HepG2 (cell line): ENCODE data around the gene PSMD8. TPM values are rescaled to one million over a fixed set of nuclear protein-coding genes. Genes with fewer than 3 reads are reported as not detected.

ENCODE experiments used
- ARHGAP35 ChIP-seq: sonication (generic); formaldehyde crosslinking; IDR thresholded peaks from 2 replicates; pipeline ENCODE4 v1.9.0; 2022; ENCODE audit warnings: mild to moderate bottlenecking, inconsistent platforms, moderate library complexity, missing genetic modification reagents, borderline replicate concordance
- CBX5 ChIP-seq: sonication (generic); formaldehyde crosslinking; IDR thresholded peaks from 2 replicates; pipeline ENCODE4 v1.4.0; 2020; ENCODE audit warnings: missing genetic modification reagents, borderline replicate concordance
- CCAR2 ChIP-seq: fragments of 200-400 bp; formaldehyde crosslinking; optimal IDR thresholded peaks from 2 replicates; pipeline ENCODE3; 2018; ENCODE audit warnings: low read depth, mild to moderate bottlenecking, low read length, moderate library complexity
- FOXA3 ChIP-seq: IDR thresholded peaks from 2 replicates; pipeline ENCODE4 v1.6.1; 2016; ENCODE audit warnings: missing genetic modification reagents, missing compliant biosample characterization
- FOXP1 ChIP-seq, 2 experiments: fragments of 450-650 bp in 1 of 2; IDR thresholded peaks; 2 replicates each; pipeline ENCODE4 v1.6.1; 2017 to 2018; ENCODE audit warnings: antibody characterized with exemption in 1 of 2
- IKZF1 ChIP-seq: fragments of 450-650 bp; IDR thresholded peaks from 2 replicates; pipeline ENCODE4 v1.7.1; 2016
- KAT7 ChIP-seq: IDR thresholded peaks from 2 replicates; pipeline ENCODE4 v1.6.1; 2018; ENCODE audit warnings: borderline replicate concordance, missing compliant biosample characterization
- MLLT10 ChIP-seq: sonication (generic); formaldehyde crosslinking; IDR thresholded peaks from 2 replicates; pipeline ENCODE4 v1.4.0; 2020; ENCODE audit warnings: missing genetic modification reagents
- PHB2 ChIP-seq: fragments of 450-650 bp; IDR thresholded peaks from 2 replicates; pipeline ENCODE4 v1.6.1; 2018; ENCODE audit not compliant: partially characterized antibody
- SIX1 ChIP-seq: sonication (generic); formaldehyde crosslinking; IDR thresholded peaks from 2 replicates; pipeline ENCODE4 v1.4.0; 2020; ENCODE audit warnings: missing genetic modification reagents, borderline replicate concordance
- SMYD3 ChIP-seq: sonication (generic); formaldehyde crosslinking; IDR thresholded peaks from 2 replicates; pipeline ENCODE4 v1.8.1; 2023; ENCODE audit warnings: mild to moderate bottlenecking, missing genetic modification reagents
- SOX5 ChIP-seq: IDR thresholded peaks from 2 replicates; pipeline ENCODE4 v1.6.1; 2016; ENCODE audit warnings: borderline replicate concordance
- ZBTB7B ChIP-seq: sonication (generic); formaldehyde crosslinking; IDR thresholded peaks from 2 replicates; pipeline ENCODE4 v1.4.0; 2020; ENCODE audit warnings: missing genetic modification reagents
- ZFP36L2 ChIP-seq: sonication (generic); formaldehyde crosslinking; IDR thresholded peaks from 2 replicates; pipeline ENCODE4 v1.4.0; 2020; ENCODE audit warnings: missing genetic modification reagents
- ZNF143 ChIP-seq: sonication (generic); formaldehyde crosslinking; IDR thresholded peaks from 2 replicates; pipeline ENCODE4 v1.4.0; 2020; ENCODE audit warnings: missing genetic modification reagents
- ZNF251 ChIP-seq: sonication (generic); formaldehyde crosslinking; IDR thresholded peaks from 2 replicates; pipeline ENCODE4 v1.9.0; 2021; ENCODE audit warnings: mild to moderate bottlenecking, missing genetic modification reagents
- ZNF333 ChIP-seq: sonication (generic); formaldehyde crosslinking; IDR thresholded peaks from 2 replicates; pipeline ENCODE4 v1.4.0; 2020; ENCODE audit warnings: mild to moderate bottlenecking, missing genetic modification reagents, borderline replicate concordance
- ZNF792 ChIP-seq: IDR thresholded peaks from 2 replicates; pipeline ENCODE4 v1.6.1; 2016
- ZSCAN20 ChIP-seq: sonication (generic); formaldehyde crosslinking; IDR thresholded peaks from 2 replicates; pipeline ENCODE4 v1.4.0; 2020; ENCODE audit warnings: missing genetic modification reagents, mild to moderate bottlenecking, borderline replicate concordance
- polyA plus RNA-seq, 8 experiments: library from polyadenylated mRNA; depleted of rRNA in 3 of 8; stranded (reverse) in 7 of 8; unstranded in 1 of 8; fragments of >200 nt; fragmentation: Illumina TruSeq in 4 of 8; extraction: Trizol in 4 of 8; gene quantifications; 2 replicates each; pipeline versions ENCODE4 v1.2.1 to v1.2.3, GENCODE V29; 2011 to 2016; ENCODE audit warnings: low read depth in 4 of 8, missing spikeins in 1 of 8, mixed read lengths in 1 of 8; ENCODE audit not compliant: insufficient read depth in 1 of 8
- total RNA-seq, 5 experiments: library from RNA; depleted of rRNA; stranded (reverse); fragments of >200 nt; fragmentation: Illumina TruSeq; extraction: Trizol; gene quantifications; 2 replicates each; pipeline ENCODE4 v1.2.3, GENCODE V29; 2016; ENCODE audit warnings: low read depth in 1 of 5
- TF ChIP-seq, protein P1 (sequence below): sonication (generic); formaldehyde crosslinking; IDR thresholded peaks from 2 replicates; pipeline ENCODE4 v1.4.0; 2020; ENCODE audit warnings: mild to moderate bottlenecking, missing genetic modification reagents, borderline replicate concordance
- TF ChIP-seq, protein P2 (sequence below): sonication (generic); formaldehyde crosslinking; conservative IDR thresholded peaks from 2 replicates; pipeline ENCODE4 v1.4.0; 2020; ENCODE audit warnings: missing genetic modification reagents
- TF ChIP-seq, protein P3 (sequence below): sonication (generic); formaldehyde crosslinking; IDR thresholded peaks from 2 replicates; pipeline ENCODE4 v1.9.0; 2021; ENCODE audit warnings: missing genetic modification reagents, borderline replicate concordance
- TF ChIP-seq, protein P4 (sequence below): sonication (generic); formaldehyde crosslinking; IDR thresholded peaks from 2 replicates; pipeline ENCODE4 v1.9.0; 2022; ENCODE audit warnings: low read depth, missing genetic modification reagents

Gene PSMD8
- total and polyA plus RNA-seq, 2 of the 13 experiments (the other 11 are each of a cell fraction or from before 2014, with no cell fraction given), result 162 to 296 TPM

DNA sequence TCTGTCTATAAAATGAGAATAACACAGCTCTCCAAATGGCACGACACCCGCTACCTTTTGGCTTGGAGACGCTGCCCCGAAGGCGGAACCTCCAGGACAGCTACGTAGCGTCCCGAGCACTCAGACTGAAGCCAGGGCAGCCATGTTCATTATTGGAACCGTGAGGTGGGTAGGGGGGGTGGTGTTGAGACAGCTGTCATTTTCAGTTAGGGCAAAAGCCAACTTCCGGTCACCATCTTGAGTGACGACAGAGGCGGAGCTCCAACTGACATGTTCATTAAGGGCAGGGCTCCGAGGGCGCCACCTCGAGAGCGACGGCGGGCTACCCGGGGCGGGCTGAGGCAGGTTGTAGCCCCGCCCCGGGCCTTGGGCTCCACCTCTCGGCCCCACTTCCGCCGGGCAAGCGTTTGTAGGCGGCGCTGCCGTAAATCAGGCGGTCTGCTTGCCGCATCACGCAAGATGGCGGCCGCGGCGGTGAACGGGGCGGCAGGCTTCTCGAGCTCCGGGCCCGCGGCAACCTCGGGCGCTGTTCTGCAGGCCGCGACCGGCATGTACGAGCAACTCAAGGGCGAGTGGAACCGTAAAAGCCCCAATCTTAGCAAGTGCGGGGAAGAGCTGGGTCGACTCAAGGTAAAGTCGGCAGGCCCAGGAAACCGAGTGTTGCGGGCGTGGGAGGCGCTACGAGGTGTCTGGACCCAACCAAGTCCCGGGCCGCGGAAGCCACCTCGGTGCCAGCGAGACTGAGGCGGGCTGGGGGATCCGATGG, at the start of gene PSMD8 (continued):
- TF ChIP-seq, protein P1, sequence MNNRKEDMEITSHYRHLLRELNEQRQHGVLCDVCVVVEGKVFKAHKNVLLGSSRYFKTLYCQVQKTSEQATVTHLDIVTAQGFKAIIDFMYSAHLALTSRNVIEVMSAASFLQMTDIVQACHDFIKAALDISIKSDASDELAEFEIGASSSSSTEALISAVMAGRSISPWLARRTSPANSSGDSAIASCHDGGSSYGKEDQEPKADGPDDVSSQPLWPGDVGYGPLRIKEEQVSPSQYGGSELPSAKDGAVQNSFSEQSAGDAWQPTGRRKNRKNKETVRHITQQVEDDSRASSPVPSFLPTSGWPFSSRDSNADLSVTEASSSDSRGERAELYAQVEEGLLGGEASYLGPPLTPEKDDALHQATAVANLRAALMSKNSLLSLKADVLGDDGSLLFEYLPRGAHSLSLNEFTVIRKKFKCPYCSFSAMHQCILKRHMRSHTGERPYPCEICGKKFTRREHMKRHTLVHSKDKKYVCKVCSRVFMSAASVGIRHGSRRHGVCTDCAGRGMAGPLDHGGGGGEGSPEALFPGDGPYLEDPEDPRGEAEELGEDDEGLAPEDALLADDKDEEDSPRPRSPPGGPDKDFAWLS (CRISPR knock-in tag), result no peak
- TF ChIP-seq FOXA3 (CRISPR knock-in tag) (peak; percentile 15; the same call in 1 of the 2 replicates), SMYD3 (CRISPR knock-in tag) (no peak), CBX5 (CRISPR knock-in tag) (no peak), ZBTB7B (CRISPR knock-in tag) (peak; percentile 35; the same call in 1 of the 2 replicates), ZSCAN20 (CRISPR knock-in tag) (peak; percentile 52; the same call in 1 of the 2 replicates), ZNF333 (CRISPR knock-in tag) (0 out of 2 replicates have a peak, but pooled peaks have one; percentile 73), ARHGAP35 (peak; percentile 86), ZNF792 (CRISPR knock-in tag) (peak; percentile 77), ZNF143 (CRISPR knock-in tag) (peak; percentile 9), IKZF1 (no peak), SOX5 (CRISPR knock-in tag) (peak; percentile 31; the same call in 1 of the 2 replicates), PHB2 (no peak), CCAR2 (no peak), MLLT10 (CRISPR knock-in tag) (no peak), ZNF251 (no peak), FOXP1 (IDR thresholded peaks at IDR 0.05) (no peak), FOXP1 (CRISPR knock-in tag; IDR thresholded peaks at IDR 0.05) (no peak), KAT7 (0 out of 2 replicates have a peak, but pooled peaks have one; percentile 87), ZFP36L2 (peak; percentile 47; the same call in 1 of the 2 replicates), SIX1 (CRISPR knock-in tag) (no peak; the same call in 1 of the 2 replicates)
- TF ChIP-seq, protein P2, sequence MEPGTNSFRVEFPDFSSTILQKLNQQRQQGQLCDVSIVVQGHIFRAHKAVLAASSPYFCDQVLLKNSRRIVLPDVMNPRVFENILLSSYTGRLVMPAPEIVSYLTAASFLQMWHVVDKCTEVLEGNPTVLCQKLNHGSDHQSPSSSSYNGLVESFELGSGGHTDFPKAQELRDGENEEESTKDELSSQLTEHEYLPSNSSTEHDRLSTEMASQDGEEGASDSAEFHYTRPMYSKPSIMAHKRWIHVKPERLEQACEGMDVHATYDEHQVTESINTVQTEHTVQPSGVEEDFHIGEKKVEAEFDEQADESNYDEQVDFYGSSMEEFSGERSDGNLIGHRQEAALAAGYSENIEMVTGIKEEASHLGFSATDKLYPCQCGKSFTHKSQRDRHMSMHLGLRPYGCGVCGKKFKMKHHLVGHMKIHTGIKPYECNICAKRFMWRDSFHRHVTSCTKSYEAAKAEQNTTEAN, result peak; percentile 72
- TF ChIP-seq, protein P3, sequence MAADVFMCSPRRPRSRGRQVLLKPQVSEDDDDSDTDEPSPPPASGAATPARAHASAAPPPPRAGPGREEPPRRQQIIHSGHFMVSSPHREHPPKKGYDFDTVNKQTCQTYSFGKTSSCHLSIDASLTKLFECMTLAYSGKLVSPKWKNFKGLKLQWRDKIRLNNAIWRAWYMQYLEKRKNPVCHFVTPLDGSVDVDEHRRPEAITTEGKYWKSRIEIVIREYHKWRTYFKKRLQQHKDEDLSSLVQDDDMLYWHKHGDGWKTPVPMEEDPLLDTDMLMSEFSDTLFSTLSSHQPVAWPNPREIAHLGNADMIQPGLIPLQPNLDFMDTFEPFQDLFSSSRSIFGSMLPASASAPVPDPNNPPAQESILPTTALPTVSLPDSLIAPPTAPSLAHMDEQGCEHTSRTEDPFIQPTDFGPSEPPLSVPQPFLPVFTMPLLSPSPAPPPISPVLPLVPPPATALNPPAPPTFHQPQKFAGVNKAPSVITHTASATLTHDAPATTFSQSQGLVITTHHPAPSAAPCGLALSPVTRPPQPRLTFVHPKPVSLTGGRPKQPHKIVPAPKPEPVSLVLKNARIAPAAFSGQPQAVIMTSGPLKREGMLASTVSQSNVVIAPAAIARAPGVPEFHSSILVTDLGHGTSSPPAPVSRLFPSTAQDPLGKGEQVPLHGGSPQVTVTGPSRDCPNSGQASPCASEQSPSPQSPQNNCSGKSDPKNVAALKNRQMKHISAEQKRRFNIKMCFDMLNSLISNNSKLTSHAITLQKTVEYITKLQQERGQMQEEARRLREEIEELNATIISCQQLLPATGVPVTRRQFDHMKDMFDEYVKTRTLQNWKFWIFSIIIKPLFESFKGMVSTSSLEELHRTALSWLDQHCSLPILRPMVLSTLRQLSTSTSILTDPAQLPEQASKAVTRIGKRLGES (CRISPR knock-in tag), result no peak
- TF ChIP-seq, protein P4, sequence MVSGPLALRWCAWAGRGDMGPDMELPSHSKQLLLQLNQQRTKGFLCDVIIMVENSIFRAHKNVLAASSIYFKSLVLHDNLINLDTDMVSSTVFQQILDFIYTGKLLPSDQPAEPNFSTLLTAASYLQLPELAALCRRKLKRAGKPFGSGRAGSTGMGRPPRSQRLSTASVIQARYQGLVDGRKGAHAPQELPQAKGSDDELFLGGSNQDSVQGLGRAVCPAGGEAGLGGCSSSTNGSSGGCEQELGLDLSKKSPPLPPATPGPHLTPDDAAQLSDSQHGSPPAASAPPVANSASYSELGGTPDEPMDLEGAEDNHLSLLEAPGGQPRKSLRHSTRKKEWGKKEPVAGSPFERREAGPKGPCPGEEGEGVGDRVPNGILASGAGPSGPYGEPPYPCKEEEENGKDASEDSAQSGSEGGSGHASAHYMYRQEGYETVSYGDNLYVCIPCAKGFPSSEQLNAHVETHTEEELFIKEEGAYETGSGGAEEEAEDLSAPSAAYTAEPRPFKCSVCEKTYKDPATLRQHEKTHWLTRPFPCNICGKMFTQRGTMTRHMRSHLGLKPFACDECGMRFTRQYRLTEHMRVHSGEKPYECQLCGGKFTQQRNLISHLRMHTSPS, result peak; percentile 69; the same call in 1 of the 2 replicates
